GM19463 (cell line): ENCODE data around the gene KLF2.
"Not testable (repeated sequence)": the region's sequence is repeated elsewhere in the genome, so short reads cannot be mapped to it uniquely, and the experiment has no call there.

Experiments used
- ATAC-seq: cut with Tn5 transposase; IDR thresholded peaks from one replicate; pipeline ENCODE4 v1.9.1; 2021; ENCODE audit warnings: mild to moderate bottlenecking, moderate library complexity; ENCODE audit not compliant: unreplicated experiment

Gene KLF2

DNA sequence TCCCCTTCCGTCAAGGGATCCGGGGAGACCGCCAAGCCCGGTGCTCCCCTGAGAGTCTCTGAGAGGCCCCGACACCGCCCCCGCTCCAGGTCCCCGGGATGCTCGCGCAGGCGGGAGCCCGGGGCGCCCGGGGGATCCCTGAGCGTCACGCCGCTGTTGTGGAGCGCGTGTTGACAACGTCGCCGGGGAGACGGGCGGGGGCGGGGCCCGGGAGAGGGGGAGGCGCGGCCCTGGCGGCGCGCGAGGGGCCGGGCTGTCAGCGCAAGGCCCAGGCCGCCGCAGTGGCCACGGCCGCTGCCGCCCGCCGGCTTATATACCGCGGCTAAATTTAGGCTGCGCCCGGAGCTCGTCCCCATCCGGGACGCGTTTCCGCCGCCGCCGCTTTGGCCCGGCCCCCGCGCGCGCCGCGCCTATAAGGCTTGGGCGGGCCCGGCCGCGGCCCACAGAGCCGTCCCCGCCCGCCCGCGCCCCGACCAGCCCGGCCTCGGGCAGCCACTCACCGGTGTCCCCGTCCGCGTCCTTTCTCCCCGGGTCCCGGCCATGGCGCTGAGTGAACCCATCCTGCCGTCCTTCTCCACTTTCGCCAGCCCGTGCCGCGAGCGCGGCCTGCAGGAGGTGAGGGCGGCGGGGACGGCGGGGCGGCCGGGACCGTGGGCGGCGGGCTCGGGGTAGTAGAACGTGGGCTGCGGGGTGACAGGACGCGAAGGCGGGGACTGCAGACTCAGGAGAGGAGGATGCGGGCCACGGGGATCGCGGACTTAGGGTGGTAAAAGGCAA lies at the start of gene KLF2:
KLF2 (plus strand) TSS at position 443 of the 777 bp plus-strand sequence; CDS start at position 541, 98 bp downstream.
- ATAC-seq, result peak; percentile 62

DNA sequence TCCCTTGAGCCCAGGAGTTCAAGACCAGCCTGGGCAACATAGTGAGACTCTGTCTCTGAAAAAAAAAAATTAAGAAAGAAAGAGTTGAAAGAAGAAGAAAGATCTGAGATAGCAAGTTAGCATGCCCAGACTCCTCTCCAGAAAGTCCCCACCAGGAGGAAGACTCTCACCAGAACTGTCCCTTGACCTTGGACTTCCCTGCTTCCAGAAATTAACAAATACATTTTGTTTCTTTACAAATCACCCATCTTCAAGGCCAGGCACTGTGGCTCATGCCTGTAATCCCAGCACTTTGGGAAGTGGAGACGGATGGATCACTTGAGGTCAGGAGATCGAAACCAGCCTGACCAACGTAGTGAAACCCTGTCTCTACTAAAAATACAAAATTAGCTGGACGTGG lies 44.3 kb upstream of the KLF2 start:
- no peak for ATAC-seq

DNA sequence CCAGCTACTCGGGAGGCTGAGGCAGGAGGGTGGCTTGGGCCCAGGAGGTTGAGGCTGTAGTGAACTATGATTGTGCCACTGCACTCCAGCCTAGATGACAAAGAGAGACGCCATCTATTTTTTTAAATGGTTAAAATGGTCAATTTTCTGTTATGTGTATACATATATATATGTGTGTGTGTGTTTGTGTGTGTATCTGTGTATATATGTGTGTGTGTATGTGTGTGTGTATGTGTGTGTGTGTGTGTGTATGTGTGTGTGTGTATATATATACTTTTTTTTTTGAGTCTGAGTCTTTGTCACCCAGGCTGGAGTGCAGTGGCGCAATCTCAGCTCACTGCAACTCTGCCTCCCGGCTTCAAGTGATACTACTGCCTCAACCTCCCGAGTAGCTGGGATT lies 42.9 kb upstream of the KLF2 start:
- no peak for ATAC-seq

DNA sequence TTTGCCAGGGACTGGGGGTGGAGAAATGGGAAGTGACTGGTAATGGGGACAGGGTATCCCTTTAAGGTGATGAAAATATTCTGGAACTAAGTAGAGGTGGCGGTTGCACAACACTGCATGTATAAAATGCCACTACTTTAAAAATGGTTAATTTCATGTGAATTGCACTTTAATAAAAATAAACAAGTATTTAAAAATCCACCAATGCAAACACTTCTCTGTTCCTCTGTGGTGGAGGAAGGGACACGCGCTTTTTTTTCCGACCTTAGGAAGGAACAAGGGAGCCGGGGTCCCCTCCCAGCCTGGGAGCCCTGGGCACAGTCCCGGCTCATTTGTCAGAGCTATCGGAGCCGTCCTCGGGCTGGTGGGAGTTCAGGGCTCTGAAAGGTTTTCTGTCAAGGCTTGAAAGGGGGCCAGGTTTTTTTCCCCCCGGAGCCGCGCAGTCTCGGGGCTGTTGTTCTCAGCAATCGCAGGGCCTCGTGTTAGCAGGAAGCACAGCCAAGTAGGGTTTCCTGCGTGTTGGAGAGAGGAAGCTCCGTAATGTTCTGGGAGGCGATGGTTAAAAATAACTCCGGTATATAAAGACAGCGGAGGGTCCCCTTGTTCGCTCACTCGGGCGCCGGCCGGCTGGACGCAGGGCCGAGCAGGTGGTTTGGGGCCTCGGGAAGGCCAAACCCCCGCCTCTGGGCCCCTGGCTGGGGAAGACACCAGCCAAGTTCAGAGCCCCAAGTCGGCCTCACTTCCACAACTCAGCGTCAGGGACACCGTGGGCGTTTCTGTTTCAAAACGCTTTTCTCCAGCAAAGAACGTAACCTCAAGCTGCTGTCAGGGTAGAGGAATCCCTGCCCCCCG lies 41.2 kb upstream of the KLF2 start:
- no peak for ATAC-seq

DNA sequence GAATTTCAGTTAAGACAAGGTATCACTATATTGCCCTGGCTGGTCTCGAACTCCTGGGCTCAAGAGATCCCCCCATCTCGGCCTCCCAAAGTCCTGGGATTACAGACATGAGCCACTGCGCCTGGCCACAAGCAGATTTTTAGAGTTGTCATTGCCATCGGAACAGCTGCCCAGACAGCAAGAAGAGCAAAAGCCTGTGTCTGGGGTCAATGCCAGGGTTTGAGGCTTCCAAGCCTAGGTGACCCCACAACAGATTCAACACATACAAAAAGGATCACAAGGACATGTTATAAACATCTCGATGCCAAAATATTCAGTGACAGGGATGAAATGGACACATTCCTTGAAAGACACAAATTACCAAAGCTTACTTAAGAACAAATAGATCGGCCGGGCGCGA lies 40.1 kb upstream of the KLF2 start:
- ATAC-seq, result no peak

DNA sequence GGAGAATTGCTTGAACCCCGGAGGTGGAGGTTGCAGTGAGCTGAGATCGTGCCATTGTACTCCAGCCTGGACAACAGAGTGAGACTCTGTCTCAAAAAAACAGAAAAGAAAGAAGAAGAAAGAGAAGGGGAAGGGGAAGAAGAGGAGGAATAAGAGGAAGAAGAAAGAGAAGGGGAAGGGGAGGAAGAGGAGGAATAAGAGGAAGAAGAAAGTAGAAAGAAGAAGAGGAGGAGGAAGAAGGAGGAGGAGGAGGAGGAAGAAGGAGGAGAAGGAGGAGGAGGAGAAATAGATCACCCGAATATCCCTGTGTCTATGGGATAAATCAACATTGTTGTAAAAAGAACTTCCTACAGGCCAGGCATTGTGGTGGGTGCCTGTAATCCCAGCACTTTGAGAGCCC lies 39.5 kb upstream of the KLF2 start:
- not testable (repeated sequence) for ATAC-seq

DNA sequence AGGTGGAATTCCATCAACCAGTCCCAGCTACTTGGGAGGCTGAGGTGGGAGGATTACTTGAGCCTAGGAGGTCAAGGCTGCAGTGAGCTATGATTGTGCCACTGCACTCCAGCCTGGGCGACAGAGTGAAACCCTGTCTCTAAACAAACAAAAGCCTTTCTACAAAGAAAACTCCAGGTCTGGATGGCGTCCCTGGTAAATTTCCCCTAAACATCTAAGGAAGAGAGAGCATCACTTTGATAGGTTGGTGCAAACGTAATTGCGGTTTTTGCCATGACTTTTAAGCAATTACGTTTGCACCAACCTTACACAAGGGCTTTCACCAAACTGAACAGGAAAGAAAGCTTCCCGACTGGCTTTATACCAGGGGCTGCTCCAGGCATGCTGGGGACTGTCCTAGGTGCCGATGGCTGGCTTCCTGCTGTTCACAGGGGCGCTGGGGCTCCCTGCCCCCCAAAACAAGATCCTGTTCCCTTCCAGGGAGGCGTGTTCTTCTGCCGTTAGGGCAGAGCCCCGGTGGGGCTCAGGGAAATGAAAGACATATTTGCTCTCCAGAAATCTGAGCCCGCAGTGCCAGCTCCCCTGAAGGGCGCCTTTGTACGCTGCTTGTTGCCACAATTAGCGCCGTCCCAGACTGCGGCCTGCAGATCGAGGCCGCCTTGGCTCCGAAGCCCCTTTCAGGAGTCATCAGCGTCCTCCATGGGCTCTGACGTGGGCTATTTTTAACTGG lies 38.7 kb upstream of the KLF2 start:
- ATAC-seq, result no peak

DNA sequence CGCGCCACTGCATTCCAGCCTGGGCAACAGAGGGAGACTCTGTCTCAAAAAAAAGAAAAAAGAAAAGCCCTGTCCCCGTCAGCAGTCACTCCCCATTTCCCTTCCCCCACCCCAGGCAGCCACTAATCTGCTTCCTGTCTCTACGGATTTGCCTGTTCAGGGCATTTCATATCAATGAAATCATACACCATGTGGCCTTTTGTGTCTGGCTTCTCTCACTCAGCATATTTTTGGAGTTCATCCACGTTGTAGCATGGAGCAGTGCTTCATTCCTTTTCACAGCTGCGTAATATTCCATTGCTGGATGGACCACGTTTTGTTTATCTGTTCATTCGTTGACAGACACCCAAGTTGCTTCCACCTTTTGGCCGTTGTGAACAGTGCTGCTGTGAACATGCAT lies 36.1 kb upstream of the KLF2 start:
- ATAC-seq, result no peak

DNA sequence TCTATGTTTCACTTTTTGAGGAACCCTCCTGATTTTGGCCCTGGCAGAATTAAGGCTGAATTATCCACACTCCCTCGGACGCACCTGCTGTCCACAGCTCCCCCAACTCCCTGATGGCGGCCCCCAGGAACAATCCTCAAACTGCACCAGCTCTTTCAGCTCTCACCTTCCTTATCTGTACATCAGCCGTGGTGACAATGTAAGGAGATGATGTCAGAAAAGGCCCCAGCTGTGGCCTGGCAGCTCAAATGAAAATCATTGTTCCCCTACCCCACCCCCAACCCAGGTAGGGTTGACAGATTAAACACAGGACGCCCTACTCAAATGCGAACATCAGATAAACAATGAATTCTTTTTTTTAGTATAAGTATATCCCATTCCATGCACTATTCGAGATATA lies 35.0 kb upstream of the KLF2 start:
- no peak for ATAC-seq

DNA sequence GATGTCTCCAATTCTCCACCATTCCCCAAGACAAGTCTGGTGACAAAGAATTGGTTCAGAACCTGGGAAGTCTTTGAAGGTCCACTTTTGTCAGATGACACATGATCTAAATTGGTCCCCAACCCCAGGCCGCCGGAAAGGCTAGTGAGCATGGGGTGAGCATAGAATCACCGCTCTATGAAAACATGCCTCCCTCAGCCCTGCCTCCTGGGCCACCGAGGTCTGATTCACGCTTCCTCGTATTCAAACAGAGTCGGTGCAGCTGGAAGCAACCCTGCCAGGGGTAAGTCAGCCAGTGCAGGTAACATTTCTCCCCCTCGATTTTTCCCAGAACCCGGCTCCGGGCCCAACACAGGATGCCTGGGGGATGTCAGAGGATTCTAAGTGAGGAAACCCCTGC lies 33.9 kb upstream of the KLF2 start:
- no peak for ATAC-seq

DNA sequence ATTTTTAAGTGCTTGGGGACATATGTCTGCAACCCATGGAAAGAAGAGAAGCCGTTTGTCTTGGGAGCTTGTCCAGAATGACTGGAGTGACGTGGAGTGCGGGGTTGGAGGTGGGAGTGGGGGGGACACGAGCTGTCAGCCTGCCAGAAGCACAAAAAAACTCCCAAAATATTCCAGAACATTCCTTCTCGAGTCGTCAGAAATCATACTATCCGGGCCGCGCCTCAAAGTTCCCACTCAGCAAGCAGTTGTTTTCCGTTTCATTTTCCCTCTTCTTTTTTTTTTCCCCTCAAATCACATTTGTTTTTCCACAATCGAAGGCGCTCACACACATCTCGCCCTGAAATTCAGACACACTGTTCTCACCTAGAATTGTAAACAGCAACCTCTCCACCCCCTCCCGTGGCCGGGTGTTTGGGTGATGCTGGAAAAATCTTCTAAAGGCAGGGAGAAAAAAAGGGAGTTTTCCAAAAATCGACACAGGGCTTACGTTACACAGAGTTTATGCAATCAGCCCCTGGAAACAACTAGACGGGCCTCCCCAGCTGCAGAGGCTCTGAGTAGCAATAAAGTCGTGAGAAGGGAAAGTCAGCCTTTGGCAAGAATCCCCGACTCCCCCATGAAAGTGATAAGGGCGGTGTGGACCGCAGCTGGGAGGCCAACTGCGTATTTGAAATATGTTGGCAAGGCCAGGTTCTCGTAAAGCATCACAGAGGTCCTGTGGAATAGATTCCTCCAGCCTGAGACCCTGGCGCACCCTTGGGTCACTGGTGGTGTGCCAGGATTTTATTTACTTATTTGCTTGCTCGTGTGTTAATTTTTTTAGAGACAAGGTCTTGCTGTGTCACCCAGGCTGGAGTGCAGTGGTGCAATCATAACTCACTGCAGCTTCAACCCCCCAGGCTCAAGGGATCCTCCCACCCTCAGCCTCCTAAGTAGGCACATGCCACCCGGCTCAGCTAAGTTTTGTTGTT lies 31.2 kb upstream of the KLF2 start:
- ATAC-seq, result no peak

DNA sequence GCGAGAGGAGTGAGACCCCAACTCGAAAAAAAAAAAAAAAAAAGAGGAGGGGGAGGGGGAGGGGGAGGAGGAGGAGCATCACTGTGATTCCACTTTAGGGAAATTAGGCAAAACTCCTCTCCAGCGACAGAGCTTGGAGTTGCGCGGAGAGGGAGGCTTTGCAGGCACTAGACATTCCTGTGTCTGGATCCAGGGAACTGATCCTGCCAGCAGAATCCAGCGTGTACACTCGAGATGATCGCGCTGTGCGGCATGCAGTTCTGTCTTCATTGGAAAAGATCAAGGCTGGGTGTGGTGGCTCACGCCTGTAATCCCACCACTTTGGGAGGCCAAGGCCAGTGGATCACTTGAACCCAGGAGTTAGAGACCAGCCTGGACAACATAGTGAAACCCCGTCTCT lies 29.6 kb upstream of the KLF2 start:
- ATAC-seq, result no peak

DNA sequence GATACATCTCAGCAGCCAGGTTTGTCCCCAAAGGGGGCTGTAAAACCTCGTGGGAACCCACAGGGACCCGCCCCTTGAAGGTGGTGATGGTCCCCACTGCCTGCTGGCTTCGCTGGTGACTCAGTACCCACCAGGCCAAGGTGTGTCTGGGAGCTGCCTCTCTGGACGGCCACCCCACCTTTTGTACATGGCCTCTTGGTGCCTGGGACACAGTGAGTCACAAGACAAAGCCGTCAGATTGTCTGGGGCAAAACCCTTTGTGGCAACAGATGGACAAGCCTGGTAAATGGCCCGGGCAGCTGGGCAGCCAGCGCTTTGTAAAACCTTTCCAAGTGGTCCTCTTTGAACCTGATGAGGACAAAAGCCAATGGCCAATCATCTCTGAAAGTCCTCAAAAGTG lies 27.9 kb upstream of the KLF2 start:
- ATAC-seq, result no peak

DNA sequence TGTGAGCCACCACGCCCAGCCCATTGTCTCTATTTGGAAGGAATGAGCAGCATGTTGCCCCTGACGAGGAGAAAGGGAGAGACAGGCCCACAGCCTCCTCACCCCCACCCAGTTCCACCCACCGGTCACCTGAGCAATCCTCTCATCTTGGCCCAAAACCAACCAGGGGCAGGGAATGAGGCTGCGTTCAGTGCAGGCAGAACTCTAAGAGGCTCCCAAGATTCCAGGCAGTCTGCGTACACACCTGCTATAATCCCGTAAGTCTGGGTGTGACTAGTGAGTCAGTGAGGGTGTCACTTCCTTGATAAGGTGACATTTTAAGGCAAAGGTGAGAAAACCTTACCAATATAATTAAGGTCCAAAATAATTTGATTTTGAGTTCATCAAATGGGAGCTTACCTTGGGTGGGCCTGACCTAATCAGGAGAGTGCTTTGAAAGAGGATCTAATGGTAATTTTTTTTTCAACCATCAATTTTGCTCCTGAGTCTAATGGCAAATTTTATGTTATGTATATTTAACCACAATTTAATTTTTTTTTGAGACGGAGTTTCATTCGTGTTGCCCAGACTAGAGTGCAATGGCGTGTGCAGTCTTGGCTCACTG lies 26.9 kb upstream of the KLF2 start:
- ATAC-seq, result no peak

DNA sequence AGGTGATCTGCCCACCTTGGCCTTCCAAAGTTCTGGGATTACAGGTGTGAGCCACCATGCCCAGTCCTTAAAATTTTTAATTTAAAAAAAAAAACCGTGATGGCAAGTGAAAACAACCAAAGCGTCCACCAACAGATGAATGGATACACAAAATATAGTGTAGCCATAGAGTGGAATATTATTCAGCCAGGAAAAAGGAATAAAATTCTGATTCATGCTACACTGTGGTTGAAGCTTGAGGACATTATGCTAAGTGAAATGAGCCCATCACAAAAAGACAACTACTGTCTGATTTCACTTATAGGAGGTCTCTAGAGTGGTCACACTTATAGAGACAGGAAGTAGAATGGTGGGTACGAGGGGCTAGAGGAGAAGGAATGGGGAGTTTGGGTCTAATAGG lies 26.3 kb upstream of the KLF2 start:
- no peak for ATAC-seq

DNA sequence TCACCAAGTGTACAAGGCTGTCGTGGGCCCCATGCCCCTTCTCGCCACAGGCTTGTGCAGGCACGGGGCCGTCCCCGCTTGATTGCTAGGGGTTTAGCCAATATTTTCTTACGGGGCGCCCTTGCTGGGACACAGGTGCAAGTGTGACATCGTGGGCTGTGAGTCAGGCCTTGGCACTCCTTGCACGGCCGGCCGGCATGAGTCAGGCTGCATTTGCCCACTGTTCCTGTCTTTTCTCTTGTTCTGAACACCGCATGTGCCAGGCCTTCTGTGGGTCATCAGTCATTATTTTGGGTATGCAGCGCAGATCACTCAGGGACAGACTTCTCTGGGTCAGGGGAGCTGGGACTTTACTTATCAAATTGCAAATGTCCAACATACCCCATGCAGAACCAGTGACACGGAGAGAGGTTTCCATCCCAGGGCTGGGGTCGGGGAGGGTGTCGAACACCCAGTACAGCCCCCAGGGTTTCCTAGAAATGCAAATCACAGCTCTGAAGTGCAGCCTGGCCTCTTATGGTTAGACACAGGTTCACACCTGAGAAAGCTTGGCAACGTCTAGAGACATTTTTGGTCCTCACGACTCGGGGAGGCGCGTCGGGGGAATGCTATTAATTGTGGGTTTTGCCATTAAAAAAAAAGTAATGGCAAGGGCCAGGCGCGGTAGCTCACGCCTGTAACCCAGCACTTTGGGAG lies 22.5 kb upstream of the KLF2 start:
- no peak for ATAC-seq

DNA sequence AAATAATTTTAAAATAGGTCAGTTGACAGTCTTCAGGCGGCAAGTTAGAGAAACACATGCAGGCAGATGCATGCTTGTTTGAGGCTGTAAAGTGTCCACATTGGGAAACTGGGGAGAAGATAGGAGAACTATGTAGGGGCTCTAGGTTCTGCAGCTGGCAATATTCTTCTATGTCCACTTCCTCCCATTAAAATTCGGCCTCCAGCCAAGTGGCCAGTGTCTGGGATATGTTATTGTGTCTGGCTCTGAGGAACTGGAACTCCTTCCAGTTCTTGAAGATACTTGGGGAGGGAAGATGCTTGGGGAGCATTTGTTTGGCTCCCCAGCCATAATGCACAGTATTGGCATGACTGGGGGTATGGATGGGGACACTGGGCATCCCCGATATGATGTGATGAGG lies 20.9 kb upstream of the KLF2 start:
- no peak for ATAC-seq

DNA sequence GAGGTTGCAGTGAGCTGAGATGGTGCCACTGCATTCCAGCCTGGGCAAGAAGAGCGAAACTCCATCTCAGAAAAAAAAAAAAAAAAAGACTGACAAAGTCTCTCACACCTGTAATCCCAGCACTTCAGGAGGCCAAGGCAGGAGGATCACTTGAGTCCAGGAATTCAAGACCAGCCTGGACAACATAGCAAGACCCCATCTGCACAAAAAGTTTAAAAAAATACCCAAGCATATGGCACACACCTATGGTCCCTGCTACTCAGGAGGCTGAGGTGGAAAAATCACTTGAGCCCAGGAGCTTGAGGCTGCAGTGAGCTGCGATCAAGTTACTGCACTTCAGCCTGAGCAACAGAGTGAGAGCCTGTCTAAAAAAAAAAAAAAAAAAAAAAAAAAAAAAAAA lies 20.1 kb upstream of the KLF2 start:
- ATAC-seq, result not testable (repeated sequence)

DNA sequence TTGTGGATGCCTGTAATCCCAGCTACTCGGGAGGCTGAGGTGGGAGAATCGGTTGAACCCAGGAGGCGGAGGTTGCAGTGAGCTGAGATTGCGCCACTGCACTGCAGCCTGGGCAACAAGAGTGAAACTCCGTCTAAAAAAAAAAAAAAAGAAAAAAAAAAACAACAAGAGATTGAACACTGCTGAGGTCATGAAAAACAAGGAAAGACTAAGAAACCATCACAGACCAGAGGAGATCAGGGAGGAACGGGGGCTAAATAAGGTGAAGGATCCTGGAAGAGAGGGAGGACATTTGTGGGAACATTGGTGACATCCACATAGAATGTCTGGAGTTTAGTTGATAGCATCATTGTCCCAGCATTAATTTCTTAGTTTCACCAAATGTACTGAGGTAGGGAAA lies 19.6 kb upstream of the KLF2 start:
- not testable (repeated sequence) for ATAC-seq
